GM19397 (cell line): Measurements from ENCODE around the gene CFAP100.
A peak's percentile ranks its signal among the peaks of the same experiment; 100 is the strongest.

Experiments
- ATAC-seq: cut with Tn5 transposase; IDR thresholded peaks from one replicate; pipeline ENCODE4 v1.9.1; 2021; ENCODE audit warnings: mild to moderate bottlenecking, moderate library complexity; ENCODE audit not compliant: unreplicated experiment

Gene CFAP100

GRCh38 chr3:126475413-126476114, 80.9 kb downstream of the CFAP100 start, which contains the start of gene ZXDC:
TSS of gene ZXDC (minus strand) at chr3:126475891. CDS start at chr3:126475865, 26 bp downstream.
- ATAC-seq: peak; percentile 87

GRCh38 chr3:126476166-126477060, 81.7 kb downstream of the CFAP100 start:
- ATAC-seq: peak; percentile 8

GRCh38 chr3:126477061-126477380, 82.3 kb downstream of the CFAP100 start:
- no peak for ATAC-seq

- ATAC-seq: no peak
Measured at GRCh38 chr3:126478581-126479310, 84.0 kb downstream of the CFAP100 start.

GRCh38 chr3:126479642-126480041, 84.9 kb downstream of the CFAP100 start:
- ATAC-seq: no peak

GRCh38 chr3:126480206-126480605, 85.5 kb downstream of the CFAP100 start:
- no peak for ATAC-seq

GRCh38 chr3:126480861-126481260, 86.2 kb downstream of the CFAP100 start:
- ATAC-seq: no peak

- ATAC-seq: no peak
Measured at GRCh38 chr3:126481808-126482502, 87.2 kb downstream of the CFAP100 start.

GRCh38 chr3:126482503-126483255, 88.0 kb downstream of the CFAP100 start:
- ATAC-seq: no peak

- ATAC-seq: no peak
Measured at GRCh38 chr3:126483321-126483761, 88.6 kb downstream of the CFAP100 start.

GRCh38 chr3:126484148-126484547, 89.4 kb downstream of the CFAP100 start:
- no peak for ATAC-seq

- ATAC-seq: no peak
Measured at GRCh38 chr3:126484662-126485061, 90.0 kb downstream of the CFAP100 start.

- ATAC-seq: no peak
Measured at GRCh38 chr3:126485176-126485897, 90.6 kb downstream of the CFAP100 start.

- ATAC-seq: no peak
Measured at GRCh38 chr3:126485956-126486355, 91.2 kb downstream of the CFAP100 start.
